CD1c-positive myeloid dendritic cell (primary cell): ENCODE results near the gene HOXA9.

Source experiments
- DNase-seq: peaks from one replicate; pipeline ENCODE4 v3.0.0-alpha.2; 2016; ENCODE audit errors: extremely low spot score

Gene HOXA9

GRCh38 chr7:27164367-27165088, 809 bp downstream of the HOXA9 start:
- DNase-seq: no peak

- no peak for DNase-seq
These were observed 1.3 kb downstream of the HOXA9 start for GRCh38 chr7:27164045-27164366.

GRCh38 chr7:27163288-27164044, 1.9 kb downstream of the HOXA9 start:
- DNase-seq: no peak

DNA sequence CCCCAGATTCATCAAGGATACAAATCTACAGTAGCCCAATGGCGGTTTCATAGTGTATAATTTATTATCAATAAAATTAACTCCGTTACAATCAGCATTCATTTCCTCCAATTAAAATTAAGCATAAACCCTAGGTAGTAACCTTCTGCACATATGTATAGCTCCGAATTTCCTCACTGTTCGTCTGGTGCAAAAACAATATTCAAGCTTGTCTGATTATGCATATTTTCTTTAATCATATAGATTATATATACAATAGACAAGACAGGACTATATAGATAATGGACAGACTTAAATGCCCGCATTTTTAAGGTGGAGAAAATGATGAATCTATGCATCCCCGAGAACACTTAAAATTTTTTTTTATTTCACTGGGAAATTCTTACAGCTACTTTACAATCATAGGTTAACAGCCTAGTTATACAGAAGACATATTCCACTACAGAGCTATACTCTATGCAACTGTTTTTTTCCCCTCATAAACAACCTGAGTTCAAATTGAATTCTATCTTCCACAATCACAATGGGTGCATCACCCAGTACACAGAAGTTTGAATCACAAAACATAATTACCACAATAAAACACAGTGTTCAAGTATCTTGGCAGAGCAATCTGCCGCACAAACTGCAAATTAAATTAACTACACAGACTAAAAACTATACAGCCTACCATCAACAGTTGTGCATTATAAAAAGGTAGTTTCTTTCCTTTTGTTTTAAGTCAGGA, 2.6 kb downstream of the HOXA9 start:
- DNase-seq: no peak

DNA sequence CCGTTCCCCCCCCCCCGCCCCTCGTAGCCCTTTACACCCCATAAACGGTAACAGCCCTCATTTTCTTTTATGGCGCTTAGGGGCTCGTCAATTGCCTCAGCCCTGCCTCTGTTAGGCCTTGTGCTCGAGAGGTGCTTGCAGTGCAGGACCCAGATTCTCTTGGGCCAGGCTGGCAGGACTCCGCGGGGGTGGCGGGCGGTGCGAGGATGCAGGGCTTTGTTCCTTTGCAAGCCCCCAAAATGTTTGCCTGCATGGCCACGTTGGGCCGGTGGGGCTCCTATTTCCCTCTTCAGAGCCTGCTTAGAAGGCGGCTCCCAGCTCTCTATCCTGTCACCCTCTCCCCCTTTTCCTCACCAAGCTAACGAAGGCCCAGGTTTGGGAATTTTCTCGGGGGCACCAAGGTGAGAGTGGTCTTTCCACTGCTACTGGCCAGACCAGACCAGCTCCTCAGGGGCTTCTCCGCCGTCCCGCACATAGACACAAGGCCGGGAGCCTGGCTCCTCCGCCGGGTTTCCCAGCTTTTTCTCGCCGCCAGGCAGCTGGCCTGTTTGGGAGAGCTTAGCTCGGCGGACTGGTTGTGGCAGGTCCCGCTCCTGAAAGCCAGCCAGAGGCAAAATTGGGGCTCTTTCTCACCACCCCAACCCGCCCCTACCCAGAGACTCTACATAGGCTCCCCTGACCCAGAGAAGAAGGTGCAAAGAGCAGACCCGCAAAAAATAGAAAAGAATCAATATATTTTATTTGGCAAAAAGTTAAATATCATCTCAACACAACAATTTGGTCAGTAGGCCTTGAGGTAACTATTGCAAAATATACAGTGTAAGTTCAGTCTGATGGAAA, 3.4 kb downstream of the HOXA9 start:
- no peak for DNase-seq

DNA sequence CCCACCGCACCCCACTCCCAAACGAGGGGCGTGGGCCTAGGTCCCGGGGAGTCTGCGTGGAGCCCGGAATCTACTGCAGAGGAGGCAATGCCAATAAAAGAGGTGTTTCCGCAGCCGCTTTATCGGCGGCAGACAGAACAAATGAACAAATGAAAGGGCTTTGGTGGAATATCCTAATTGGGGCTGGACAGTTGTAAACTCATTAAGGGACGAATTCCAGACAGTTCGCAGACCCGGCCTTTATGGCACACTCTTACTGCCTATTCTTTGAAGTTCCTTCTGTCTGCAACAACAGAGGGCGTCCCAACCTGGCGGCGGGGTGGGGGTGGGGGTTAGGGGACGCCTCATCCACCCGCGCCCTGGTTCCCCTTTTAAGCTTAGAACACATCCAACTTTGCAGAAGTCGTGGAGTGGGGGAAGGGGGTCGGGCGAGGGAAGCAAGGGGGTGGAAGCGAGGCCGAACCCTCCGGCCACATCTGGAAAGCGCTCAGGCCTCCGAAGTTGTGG, 4.1 kb downstream of the HOXA9 start:
- DNase-seq: peak; percentile 82

DNA sequence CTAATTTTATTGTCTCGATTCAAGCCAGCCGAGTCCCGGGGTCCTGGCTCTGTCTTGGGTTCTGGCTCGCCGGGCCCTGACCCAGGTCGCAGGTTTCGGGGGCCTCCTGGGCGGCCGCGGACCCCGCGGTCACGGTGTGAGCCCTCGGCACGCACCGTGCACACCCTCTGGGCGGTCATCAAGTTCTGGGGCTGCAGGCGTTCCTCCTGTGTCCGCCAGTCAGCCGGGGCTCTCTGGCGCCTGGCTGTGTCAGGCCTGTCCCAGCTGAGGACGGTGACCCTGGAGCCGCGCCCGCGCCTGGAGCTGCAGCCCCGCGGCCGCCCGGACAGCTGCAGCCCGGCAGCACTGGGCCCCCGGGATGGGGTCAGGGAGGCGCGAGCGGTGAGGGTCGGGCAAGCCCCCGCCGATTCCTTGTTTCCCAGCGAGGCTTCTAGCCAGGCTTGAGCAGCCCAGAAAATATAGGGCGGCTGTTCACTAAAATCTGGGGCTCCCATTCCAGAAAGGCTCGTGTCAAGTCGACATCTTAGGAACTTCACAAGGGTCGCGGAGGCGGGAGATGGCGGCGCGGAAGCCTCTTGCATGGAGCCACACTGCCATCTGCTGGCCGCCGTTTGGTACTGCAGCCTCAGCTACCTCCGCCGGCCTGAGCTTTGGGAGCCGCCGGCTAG, 4.7 kb downstream of the HOXA9 start:
- peak; percentile 91 for DNase-seq

GRCh38 chr7:27160145-27160545, 5.2 kb downstream of the HOXA9 start:
- no peak for DNase-seq

- DNase-seq: no peak
These were observed 5.8 kb downstream of the HOXA9 start for GRCh38 chr7:27159266-27160144.

GRCh38 chr7:27158436-27159265, 6.7 kb downstream of the HOXA9 start:
- no peak for DNase-seq

DNA sequence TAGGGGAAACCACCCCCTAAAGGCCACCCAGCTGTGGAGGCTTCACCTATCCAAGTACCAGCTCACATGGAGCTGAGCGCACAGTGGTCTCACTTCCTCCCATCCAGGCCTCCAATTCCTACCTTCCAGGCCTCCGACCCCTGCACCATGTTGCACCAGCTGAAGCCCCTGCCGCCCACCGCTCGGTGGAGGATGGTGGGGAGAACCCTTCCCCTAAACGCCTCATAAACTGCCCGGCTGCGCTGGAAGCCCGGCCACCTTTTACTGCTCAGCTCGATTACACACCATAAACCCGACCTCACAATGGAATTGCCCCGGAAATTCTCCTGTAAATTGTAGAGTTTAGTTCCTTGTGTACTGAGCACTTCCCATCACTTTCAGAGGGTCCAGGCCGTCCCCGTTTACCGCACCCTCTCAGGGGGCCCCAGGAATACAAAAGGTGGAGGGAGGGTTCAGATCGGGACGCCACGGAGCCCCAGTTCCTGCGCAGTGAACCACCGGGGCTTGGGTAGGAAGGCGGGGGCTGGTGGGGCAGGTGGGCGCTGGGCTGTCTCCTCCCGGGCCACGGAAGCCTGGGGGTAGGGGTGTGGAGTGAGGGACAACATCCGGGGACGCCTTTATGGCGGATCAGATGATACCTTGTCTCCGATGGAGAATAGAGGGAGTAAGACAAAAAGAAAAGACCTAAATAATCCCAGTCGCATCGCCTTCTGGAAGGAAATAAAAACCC, 7.5 kb downstream of the HOXA9 start:
- DNase-seq: no peak

DNA sequence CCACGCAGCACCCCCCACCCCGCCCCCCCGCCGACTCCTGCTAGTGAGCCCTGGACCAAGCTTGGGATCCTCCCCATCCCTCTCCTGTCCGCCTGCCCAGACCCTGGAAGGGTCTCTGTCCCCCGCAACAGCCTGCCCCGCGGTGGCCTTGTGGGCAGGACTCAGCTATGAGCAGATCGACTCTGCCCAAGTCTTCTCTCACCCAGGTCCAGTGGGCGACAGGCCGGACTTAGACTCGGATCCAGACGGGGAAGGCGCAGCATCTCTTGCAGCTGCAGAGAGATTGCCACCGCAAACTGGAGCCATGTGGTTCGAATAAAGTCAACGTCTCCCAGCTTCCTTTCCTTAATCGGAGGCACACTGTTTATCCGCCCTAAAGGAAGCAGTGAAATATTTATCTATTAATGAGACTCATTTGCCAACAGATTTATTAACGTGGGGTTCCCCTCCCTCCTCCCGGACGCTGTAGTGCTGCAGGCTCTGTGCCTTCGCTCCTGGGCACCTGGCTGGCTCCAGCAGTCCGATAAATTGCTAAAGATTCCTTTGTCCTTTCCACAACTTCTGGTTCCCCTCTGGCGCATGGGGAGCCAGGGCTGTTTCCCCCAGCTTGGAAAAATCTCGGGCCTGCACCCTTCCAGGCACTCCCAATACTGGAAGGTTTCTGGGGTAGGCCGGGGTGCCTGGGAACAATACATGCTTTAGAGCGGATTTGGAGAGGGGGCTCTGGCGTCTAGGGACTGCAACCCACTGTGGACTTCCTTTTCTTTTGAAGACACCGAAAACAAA, 8.2 kb downstream of the HOXA9 start:
- no peak for DNase-seq

DNA sequence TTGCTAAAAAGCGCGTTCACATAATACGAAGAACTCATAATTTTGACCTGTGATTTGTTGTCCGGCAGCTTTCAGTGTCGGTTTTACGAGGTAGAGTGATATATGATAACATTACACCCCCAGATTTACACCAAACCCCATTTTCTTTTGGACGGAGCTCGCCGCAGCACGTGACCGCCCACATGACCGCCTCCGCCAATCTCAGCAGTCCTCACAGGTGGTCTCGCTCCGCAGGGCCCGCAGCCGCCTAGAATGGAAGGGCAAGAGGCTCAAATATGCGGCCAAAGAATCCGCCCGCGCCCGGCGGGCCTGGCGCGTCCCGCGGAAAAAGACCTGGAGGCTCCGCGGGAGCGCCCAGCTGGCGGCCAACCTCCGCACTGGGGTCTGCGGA, 8.8 kb downstream of the HOXA9 start, which contains the start of gene HOXA7:
Gene HOXA7, minus strand, starts transcription at position 168 of the 391 bp plus-strand sequence. Its CDS starts 130 bp downstream, at position 38.
- DNase-seq: no peak

GRCh38 chr7:27155816-27156507, 9.4 kb downstream of the HOXA9 start:
- no peak for DNase-seq

GRCh38 chr7:27154901-27155815, 10.2 kb downstream of the HOXA9 start:
- no peak for DNase-seq

- no peak for DNase-seq
These were observed 11.0 kb downstream of the HOXA9 start for GRCh38 chr7:27154369-27154768.
